ENCODE data around the gene MALRD1.

Gene MALRD1

DNA sequence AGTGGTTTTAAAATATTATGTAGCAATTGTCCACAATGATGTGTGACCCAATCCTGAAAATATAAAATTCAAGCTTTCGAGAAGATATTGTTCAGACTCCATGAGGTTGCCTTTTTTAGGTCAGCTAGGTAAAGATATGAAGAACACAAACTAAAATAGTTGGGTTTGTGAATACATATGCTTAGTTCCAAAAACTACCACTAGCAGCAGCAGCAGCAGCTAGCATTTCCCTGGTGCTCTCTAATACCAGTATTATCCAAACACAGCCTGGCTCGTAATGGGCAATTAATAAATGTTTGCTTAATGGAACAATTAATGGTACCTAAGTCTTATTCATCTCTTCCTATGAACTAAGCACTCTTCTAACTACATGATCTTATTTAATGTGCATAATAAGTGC lies 362.5 kb downstream of the MALRD1 start:
- H3K79me2 ChIP-seq (ENCODE audit: low read length) = no peaks in the 10 kb centered on the region
- no peak overlapping the region for H3K4me2 ChIP-seq (ENCODE audit: low read length)
- no peak overlapping the region for H3K4me3 ChIP-seq (ENCODE audit: low read length)
- no peak for TF ChIP-seq EZH2phosphoT487 (IDR thresholded peaks at IDR 0.05; ENCODE audit: low read depth)
- TF ChIP-seq, protein P1, sequence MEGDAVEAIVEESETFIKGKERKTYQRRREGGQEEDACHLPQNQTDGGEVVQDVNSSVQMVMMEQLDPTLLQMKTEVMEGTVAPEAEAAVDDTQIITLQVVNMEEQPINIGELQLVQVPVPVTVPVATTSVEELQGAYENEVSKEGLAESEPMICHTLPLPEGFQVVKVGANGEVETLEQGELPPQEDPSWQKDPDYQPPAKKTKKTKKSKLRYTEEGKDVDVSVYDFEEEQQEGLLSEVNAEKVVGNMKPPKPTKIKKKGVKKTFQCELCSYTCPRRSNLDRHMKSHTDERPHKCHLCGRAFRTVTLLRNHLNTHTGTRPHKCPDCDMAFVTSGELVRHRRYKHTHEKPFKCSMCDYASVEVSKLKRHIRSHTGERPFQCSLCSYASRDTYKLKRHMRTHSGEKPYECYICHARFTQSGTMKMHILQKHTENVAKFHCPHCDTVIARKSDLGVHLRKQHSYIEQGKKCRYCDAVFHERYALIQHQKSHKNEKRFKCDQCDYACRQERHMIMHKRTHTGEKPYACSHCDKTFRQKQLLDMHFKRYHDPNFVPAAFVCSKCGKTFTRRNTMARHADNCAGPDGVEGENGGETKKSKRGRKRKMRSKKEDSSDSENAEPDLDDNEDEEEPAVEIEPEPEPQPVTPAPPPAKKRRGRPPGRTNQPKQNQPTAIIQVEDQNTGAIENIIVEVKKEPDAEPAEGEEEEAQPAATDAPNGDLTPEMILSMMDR (IDR thresholded peaks at IDR 0.05; ENCODE audit: low read depth, low read length) = no peak
- H3K36me3 ChIP-seq (replicated peaks; ENCODE audit: low read depth, low read length) = no peaks in the 10 kb centered on the region
- no peak overlapping the region for H3K9ac ChIP-seq (ENCODE audit: low read length)
- no peaks in the 10 kb centered on the region for H3K27me3 ChIP-seq (ENCODE audit: low read depth, low read length)
- no peaks in the 10 kb centered on the region for H3K4me1 ChIP-seq (ENCODE audit: low read length)
- no peak overlapping the region for H3K27ac ChIP-seq (ENCODE audit: low read length)
- no peaks in the 10 kb centered on the region for H3K9me3 ChIP-seq (ENCODE audit: insufficient read depth, low read length)
- no peak overlapping the region for H2AFZ ChIP-seq (ENCODE audit: low read depth, low read length)
- no peaks in the 10 kb centered on the region for H4K20me1 ChIP-seq (ENCODE audit: insufficient read depth, low read length)

DNA sequence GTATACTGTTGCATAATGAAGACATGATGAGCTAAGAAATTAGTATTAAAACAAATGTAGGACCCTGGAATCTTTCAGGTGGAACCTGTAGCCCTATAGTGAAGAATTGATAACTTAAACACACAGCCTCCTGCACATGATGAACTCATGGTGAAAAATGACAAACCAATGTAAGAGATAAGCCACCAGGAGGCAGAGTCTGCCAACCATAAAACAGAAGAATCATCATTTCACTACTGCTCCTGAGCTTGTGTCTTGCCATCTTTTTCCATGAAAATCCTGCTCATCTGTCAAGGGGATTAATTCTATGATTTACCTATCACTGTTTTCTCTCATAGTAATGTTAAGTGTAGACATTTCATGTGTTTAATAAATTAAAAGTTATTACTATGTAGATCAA lies 363.9 kb downstream of the MALRD1 start:
- Histone ChIP-seq H3K9ac (ENCODE audit: low read length) (no peak overlapping the region), H3K4me3 (ENCODE audit: low read length) (no peak overlapping the region), H2AFZ (ENCODE audit: low read depth, low read length) (no peak overlapping the region), H3K27me3 (ENCODE audit: low read depth, low read length) (no peaks in the 10 kb centered on the region), H3K4me2 (ENCODE audit: low read length) (no peak overlapping the region), H4K20me1 (ENCODE audit: insufficient read depth, low read length) (no peaks in the 10 kb centered on the region), H3K27ac (ENCODE audit: low read length) (no peak overlapping the region), H3K36me3 (replicated peaks; ENCODE audit: low read depth, low read length) (no peaks in the 10 kb centered on the region), H3K79me2 (ENCODE audit: low read length) (no peaks in the 10 kb centered on the region), H3K9me3 (ENCODE audit: insufficient read depth, low read length) (no peaks in the 10 kb centered on the region), H3K4me1 (ENCODE audit: low read length) (no peaks in the 10 kb centered on the region)
- TF ChIP-seq, protein P1 (IDR thresholded peaks at IDR 0.05; ENCODE audit: low read depth, low read length) = peak; percentile 17
- no peak for TF ChIP-seq EZH2phosphoT487 (IDR thresholded peaks at IDR 0.05; ENCODE audit: low read depth)

DNA sequence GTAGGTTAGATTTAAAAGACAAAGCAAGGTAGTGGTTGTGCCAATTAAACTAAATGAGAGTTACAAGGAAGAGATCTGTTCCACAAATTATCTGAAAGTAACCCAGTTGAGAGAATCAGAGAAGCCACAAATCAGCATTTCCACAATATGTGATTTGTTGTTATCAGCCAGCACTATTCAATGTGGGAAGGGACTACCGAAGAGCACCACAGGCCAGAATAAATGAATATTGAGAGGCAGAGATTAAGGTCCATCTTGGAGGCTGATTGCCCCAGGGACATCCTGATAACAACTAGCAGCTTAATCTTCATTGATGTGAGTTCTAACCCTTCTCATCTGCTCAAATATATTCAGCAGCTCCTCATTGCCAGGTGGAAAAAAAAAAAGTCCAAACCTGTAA lies 367.6 kb downstream of the MALRD1 start:
- Histone ChIP-seq H3K79me2 (ENCODE audit: low read length) (no peaks in the 10 kb centered on the region), H4K20me1 (ENCODE audit: insufficient read depth, low read length) (no peaks in the 10 kb centered on the region), H3K9me3 (ENCODE audit: insufficient read depth, low read length) (no peaks in the 10 kb centered on the region), H3K4me1 (ENCODE audit: low read length) (no peaks in the 10 kb centered on the region), H3K36me3 (replicated peaks; ENCODE audit: low read depth, low read length) (no peaks in the 10 kb centered on the region), H3K27ac (ENCODE audit: low read length) (no peak overlapping the region), H3K4me3 (ENCODE audit: low read length) (no peak overlapping the region), H3K4me2 (ENCODE audit: low read length) (no peak overlapping the region), H3K9ac (ENCODE audit: low read length) (no peak overlapping the region), H3K27me3 (ENCODE audit: low read depth, low read length) (no peaks in the 10 kb centered on the region), H2AFZ (ENCODE audit: low read depth, low read length) (no peak overlapping the region)
- TF ChIP-seq, protein P1 (IDR thresholded peaks at IDR 0.05; ENCODE audit: low read depth, low read length) = no peak
- TF ChIP-seq EZH2phosphoT487 (IDR thresholded peaks at IDR 0.05; ENCODE audit: low read depth) = no peak

DNA sequence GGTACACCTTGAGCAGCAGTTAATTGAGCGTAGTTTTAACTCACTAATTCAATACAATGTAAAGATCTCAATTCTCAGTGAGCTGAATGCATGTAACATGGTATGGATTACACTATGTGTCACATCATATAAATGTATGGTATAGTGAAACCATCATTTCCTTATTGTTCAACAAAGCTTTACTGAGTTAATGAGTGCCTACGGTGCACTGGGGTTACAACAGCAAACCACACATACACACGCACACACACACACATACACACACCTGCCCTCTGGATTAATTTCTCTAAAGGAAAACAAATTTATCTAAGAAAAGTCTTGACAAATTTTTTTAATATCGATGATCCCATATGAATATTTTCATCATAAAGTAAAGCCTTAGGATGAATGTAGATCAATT lies 369.1 kb downstream of the MALRD1 start:
- Histone ChIP-seq H3K4me1 (ENCODE audit: low read length) (no peaks in the 10 kb centered on the region), H3K27ac (ENCODE audit: low read length) (no peak overlapping the region), H2AFZ (ENCODE audit: low read depth, low read length) (no peak overlapping the region), H3K9ac (ENCODE audit: low read length) (no peak overlapping the region), H3K79me2 (ENCODE audit: low read length) (no peaks in the 10 kb centered on the region), H3K4me2 (ENCODE audit: low read length) (no peak overlapping the region), H3K27me3 (ENCODE audit: low read depth, low read length) (no peaks in the 10 kb centered on the region), H4K20me1 (ENCODE audit: insufficient read depth, low read length) (no peaks in the 10 kb centered on the region), H3K4me3 (ENCODE audit: low read length) (no peak overlapping the region), H3K9me3 (ENCODE audit: insufficient read depth, low read length) (no peaks in the 10 kb centered on the region), H3K36me3 (replicated peaks; ENCODE audit: low read depth, low read length) (no peaks in the 10 kb centered on the region)
- no peak for TF ChIP-seq EZH2phosphoT487 (IDR thresholded peaks at IDR 0.05; ENCODE audit: low read depth)

- TF ChIP-seq, protein P1 (IDR thresholded peaks at IDR 0.05; ENCODE audit: low read depth, low read length) = no peak
- no peak for TF ChIP-seq EZH2phosphoT487 (IDR thresholded peaks at IDR 0.05; ENCODE audit: low read depth)
- H3K9ac ChIP-seq (ENCODE audit: low read length) = no peak overlapping the region
- no peaks in the 10 kb centered on the region for H3K9me3 ChIP-seq (ENCODE audit: insufficient read depth, low read length)
- H3K27ac ChIP-seq (ENCODE audit: low read length) = no peak overlapping the region
- no peak overlapping the region for H3K4me2 ChIP-seq (ENCODE audit: low read length)
- no peaks in the 10 kb centered on the region for H3K36me3 ChIP-seq (replicated peaks; ENCODE audit: low read depth, low read length)
- no peak overlapping the region for H2AFZ ChIP-seq (ENCODE audit: low read depth, low read length)
- no peaks in the 10 kb centered on the region for H3K79me2 ChIP-seq (ENCODE audit: low read length)
- H3K27me3 ChIP-seq (ENCODE audit: low read depth, low read length) = no peaks in the 10 kb centered on the region
- no peak overlapping the region for H3K4me3 ChIP-seq (ENCODE audit: low read length)
- no peaks in the 10 kb centered on the region for H3K4me1 ChIP-seq (ENCODE audit: low read length)
- H4K20me1 ChIP-seq (ENCODE audit: insufficient read depth, low read length) = no peaks in the 10 kb centered on the region
These were observed 373.1 kb downstream of the MALRD1 start for GRCh38 chr10:19421674-19422073.

Measured in OCI-LY3 (cell line).